Mesothelial cell of epicardium (in vitro differentiated cells): ENCODE measurements around the gene FOXL1. TPM values are rescaled to one million over a fixed set of nuclear protein-coding genes. Genes with fewer than 3 reads are reported as not detected.
"Not testable (repeated sequence)": the region's sequence is repeated elsewhere in the genome, so short reads cannot be mapped to it uniquely, and the experiment has no call there.

Experiments used
- DNase-seq, 2 experiments: peaks; one replicate each; pipeline ENCODE4 v3.0.0; 2021; ENCODE audit warnings: low spot score in 2 of 2; ENCODE audit not compliant: unreplicated experiment in 2 of 2
- H3K27ac Mint-ChIP-seq: 2 replicates; pipeline ENCODE4 v1.8.0; 2021; ENCODE audit warnings: mixed read lengths
- H3K27me3 Mint-ChIP-seq: 2 replicates; pipeline ENCODE4 v1.8.0; 2021; ENCODE audit warnings: low read depth, mixed read lengths
- H3K36me3 Mint-ChIP-seq: 2 replicates; pipeline ENCODE4 v1.8.0; 2021; ENCODE audit warnings: mixed read lengths
- H3K4me1 Mint-ChIP-seq: 2 replicates; pipeline ENCODE4 v1.8.0; 2021; ENCODE audit warnings: mixed read lengths
- H3K4me3 Mint-ChIP-seq: 2 replicates; pipeline ENCODE4 v1.8.0; 2021; ENCODE audit warnings: mild to moderate bottlenecking, moderate library complexity, mixed read lengths
- H3K9me3 Mint-ChIP-seq: 2 replicates; pipeline ENCODE4 v1.8.0; 2021; ENCODE audit warnings: mixed read lengths
- CTCF ChIP-seq: fragments of 200-600 bp; sonication (generic); IDR thresholded peaks from one replicate; pipeline ENCODE4 v1.5.0; 2021; ENCODE audit warnings: antibody characterized with exemption; ENCODE audit not compliant: unreplicated experiment
- total RNA-seq: library from RNA; stranded (reverse); gene quantifications from 3 replicates; pipeline ENCODE4 v1.2.1, GENCODE V29; 2021

FOXL1 gene
- total RNA-seq, 1 donor from 2014 or later, result 2.5 TPM

- DNase-seq, result no peak
- H3K27me3 Mint-ChIP-seq, result peaks cover 66% of the 10 kb centered on the region
- TF ChIP-seq CTCF, result no peak
- no peaks in the 10 kb centered on the region for H3K9me3 Mint-ChIP-seq
- peaks cover 36% of the 10 kb centered on the region for H3K4me1 Mint-ChIP-seq
- no peaks in the 10 kb centered on the region for H3K36me3 Mint-ChIP-seq
- no peak overlapping the region for H3K27ac Mint-ChIP-seq
- H3K4me3 Mint-ChIP-seq, result no peak overlapping the region
Measured at GRCh38 chr16:86581458-86581857, 3.1 kb downstream of the FOXL1 start.

- H3K4me3 Mint-ChIP-seq, result no peak overlapping the region
- DNase-seq, result no peak
- no peaks in the 10 kb centered on the region for H3K9me3 Mint-ChIP-seq
- H3K36me3 Mint-ChIP-seq, result no peaks in the 10 kb centered on the region
- no peak overlapping the region for H3K27ac Mint-ChIP-seq
- peaks cover 16% of the 10 kb centered on the region for H3K4me1 Mint-ChIP-seq
- peaks cover 44% of the 10 kb centered on the region for H3K27me3 Mint-ChIP-seq
- TF ChIP-seq CTCF, result no peak
Measured at GRCh38 chr16:86584071-86584685, 5.8 kb downstream of the FOXL1 start.

- TF ChIP-seq CTCF, result no peak
- peaks cover 37% of the 10 kb centered on the region for H3K27me3 Mint-ChIP-seq
- H3K4me1 Mint-ChIP-seq, result peaks cover 12% of the 10 kb centered on the region
- no peaks in the 10 kb centered on the region for H3K36me3 Mint-ChIP-seq
- no peaks in the 10 kb centered on the region for H3K9me3 Mint-ChIP-seq
- H3K4me3 Mint-ChIP-seq, result no peak overlapping the region
- no peak for DNase-seq
- H3K27ac Mint-ChIP-seq, result no peak overlapping the region
Measured at GRCh38 chr16:86584726-86585721, 6.7 kb downstream of the FOXL1 start.

- DNase-seq, result no peak
- TF ChIP-seq CTCF, result no peak
- Mint-ChIP-seq H3K36me3 (no peaks in the 10 kb centered on the region), H3K9me3 (no peaks in the 10 kb centered on the region), H3K4me1 (peaks cover 6% of the 10 kb centered on the region), H3K27me3 (peaks cover 31% of the 10 kb centered on the region), H3K4me3 (no peak overlapping the region), H3K27ac (no peak overlapping the region)
Measured at GRCh38 chr16:86585821-86586611, 7.7 kb downstream of the FOXL1 start.

GRCh38 chr16:86587487-86587886, 9.1 kb downstream of the FOXL1 start:
- Mint-ChIP-seq H3K9me3 (no peaks in the 10 kb centered on the region), H3K4me1 (no peaks in the 10 kb centered on the region), H3K27me3 (peaks cover 29% of the 10 kb centered on the region), H3K27ac (no peak overlapping the region), H3K36me3 (no peaks in the 10 kb centered on the region), H3K4me3 (no peak overlapping the region)
- DNase-seq, result no peak
- TF ChIP-seq CTCF, result no peak

GRCh38 chr16:86587955-86588354, 9.6 kb downstream of the FOXL1 start:
- not testable (repeated sequence) for H3K27ac Mint-ChIP-seq, H3K9me3 Mint-ChIP-seq, H3K4me1 Mint-ChIP-seq, H3K36me3 Mint-ChIP-seq, H3K4me3 Mint-ChIP-seq, DNase-seq
- peaks cover 29% of the 10 kb centered on the region for H3K27me3 Mint-ChIP-seq
